ENCODE results near the gene TSPAN18. TPM values are rescaled to one million over a fixed set of nuclear protein-coding genes. Genes with fewer than 3 reads are reported as not detected.

The TSPAN18 gene
- polyA plus RNA-seq, 1 of the 3 experiments (the other 2 are of a cell fraction) = 0.72 TPM

DNA sequence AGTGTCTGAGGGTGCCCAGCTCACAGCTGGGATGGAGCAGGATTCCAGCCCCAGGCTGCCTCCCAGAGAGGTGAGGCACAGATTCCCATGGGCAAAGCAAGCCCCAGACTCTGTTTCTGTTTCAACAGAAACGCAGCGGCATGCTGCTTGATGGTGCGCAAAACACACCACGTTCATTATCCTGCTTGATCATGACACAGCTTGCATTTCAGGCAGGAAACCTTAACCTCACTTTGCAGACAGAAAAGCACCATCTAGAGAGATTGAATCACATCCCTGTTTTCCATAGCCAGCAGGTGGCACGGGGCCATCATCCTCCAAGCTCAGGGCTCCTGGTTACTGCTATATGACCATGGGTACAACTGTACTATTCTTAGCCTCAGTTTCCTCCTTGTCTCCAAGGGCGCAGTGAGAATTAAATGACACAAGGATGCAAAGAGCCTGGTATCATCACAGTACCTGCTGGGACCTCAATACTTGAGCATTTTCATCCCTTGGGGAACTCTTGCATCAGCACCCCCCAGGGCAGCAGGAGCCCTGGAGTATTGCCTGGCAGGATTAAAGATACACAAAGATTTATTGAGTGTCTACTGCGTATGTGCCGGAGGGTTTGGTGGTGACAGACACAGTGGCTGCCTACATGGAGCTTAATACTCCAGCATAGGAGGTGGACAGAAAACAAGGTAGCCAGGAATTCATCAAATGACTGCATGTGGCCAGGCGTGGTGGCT, 113.9 kb downstream of the TSPAN18 start:
- DNase-seq = peak; percentile 49
- ChIA-PET POLR2A (interaction anchor here (1.0 to 1.6 kb wide), 3 partner anchors 17 to 138 kb away, joined by 3 to 7 read pairs (median 4); no protein-coding TSS in a partner anchor), CTCF (interaction anchor here (0.7 to 2.3 kb wide), 13 partner anchors 8 to 111 kb away, joined by 3 to 14 read pairs (median 4); no protein-coding TSS in a partner anchor)
- no peak overlapping the region for H3K9ac ChIP-seq
- H3K9me3 ChIP-seq = no peaks in the 10 kb centered on the region
- no peaks in the 10 kb centered on the region for H4K20me1 ChIP-seq (ENCODE audit: insufficient read depth)
- no peaks in the 10 kb centered on the region for H3K36me3 ChIP-seq (replicated peaks in 1 of 2; ENCODE audit: control insufficient read depth in 1 of 2, insufficient read depth in 2 of 2, low read length in 1 of 2)
- no peak overlapping the region for H3K4me3 ChIP-seq (ENCODE audit: low read depth in 2 of 2, low read length in 1 of 2)
- H3K79me2 ChIP-seq (ENCODE audit: insufficient read depth) = no peaks in the 10 kb centered on the region
- H3F3A ChIP-seq (replicated peaks; ENCODE audit: insufficient read depth) = no peaks in the 10 kb centered on the region
- H2AFZ ChIP-seq (ENCODE audit: low read depth) = no peak overlapping the region
- peaks cover 14 to 29% of the 10 kb centered on the region in 2 experiments; a peak in 3 of 4 replicates for H3K4me1 ChIP-seq (ENCODE audit: control insufficient read depth in 1 of 2, insufficient read depth in 2 of 2, low read depth in 1 of 2, low read length in 1 of 2)
- H3K27me3 ChIP-seq (ENCODE audit: insufficient read depth) = no peaks in the 10 kb centered on the region
- no peak overlapping the region for H3K4me2 ChIP-seq
- H3K27ac ChIP-seq (ENCODE audit: low read depth in 2 of 2, low read length in 1 of 2) = peak overlapping the region in 1 of 2 experiments; percentile 97; a peak in 2 of 4 replicates
- WGBS (ENCODE audit: low lambda C conversion rate) = 74% methylated on average over 9 of the region's 9 CpGs
- no peaks in the 10 kb centered on the region for H3K9me2 ChIP-seq
- TF ChIP-seq, protein P1, sequence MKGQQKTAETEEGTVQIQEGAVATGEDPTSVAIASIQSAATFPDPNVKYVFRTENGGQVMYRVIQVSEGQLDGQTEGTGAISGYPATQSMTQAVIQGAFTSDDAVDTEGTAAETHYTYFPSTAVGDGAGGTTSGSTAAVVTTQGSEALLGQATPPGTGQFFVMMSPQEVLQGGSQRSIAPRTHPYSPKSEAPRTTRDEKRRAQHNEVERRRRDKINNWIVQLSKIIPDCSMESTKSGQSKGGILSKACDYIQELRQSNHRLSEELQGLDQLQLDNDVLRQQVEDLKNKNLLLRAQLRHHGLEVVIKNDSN (IDR thresholded peaks at IDR 0.05; ENCODE audit: borderline replicate concordance, low read depth) = no peak
- TF ChIP-seq SIN3A (IDR thresholded peaks at IDR 0.05; ENCODE audit: borderline replicate concordance, low read depth, low read length) (no peak), RCOR1 (IDR thresholded peaks at IDR 0.05; ENCODE audit: low read length) (peak; percentile 49; the same call in 1 of the 2 replicates), FOXM1 (IDR thresholded peaks at IDR 0.05; ENCODE audit: low read depth) (no peak), RXRA (IDR thresholded peaks at IDR 0.05; ENCODE audit: borderline replicate concordance, low read depth) (no peak), EP300 (IDR thresholded peaks at IDR 0.05; ENCODE audit: borderline replicate concordance in 1 of 2, low read depth in 1 of 2, low read length in 1 of 2) (peak in 1 of 2 experiments; percentile 58; a peak in 1 of 4 replicates), GATA2 (CRISPR knock-in tag; IDR thresholded peaks at IDR 0.05) (peak; percentile 77), TCF12 (IDR thresholded peaks at IDR 0.05) (no peak), NFIC (IDR thresholded peaks at IDR 0.05; ENCODE audit: borderline replicate concordance) (no peak), NRF1 (IDR thresholded peaks at IDR 0.05; ENCODE audit: low read depth, low read length) (no peak), TEAD4 (IDR thresholded peaks at IDR 0.05; ENCODE audit: borderline replicate concordance, insufficient read depth) (no peak), FOSL2 (IDR thresholded peaks at IDR 0.05; ENCODE audit: borderline replicate concordance, low read depth) (no peak), POLR2AphosphoS5 (IDR thresholded peaks at IDR 0.05; ENCODE audit: low read depth, low read length) (no peak), ELF1 (IDR thresholded peaks at IDR 0.05) (no peak), SMC3 (IDR thresholded peaks at IDR 0.05; ENCODE audit: low read depth, low read length) (peak; percentile 26; the same call in 1 of the 2 replicates)
- TF ChIP-seq, protein P2, sequence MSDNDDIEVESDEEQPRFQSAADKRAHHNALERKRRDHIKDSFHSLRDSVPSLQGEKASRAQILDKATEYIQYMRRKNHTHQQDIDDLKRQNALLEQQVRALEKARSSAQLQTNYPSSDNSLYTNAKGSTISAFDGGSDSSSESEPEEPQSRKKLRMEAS (IDR thresholded peaks at IDR 0.05; ENCODE audit: low read depth) = no peak
- TF ChIP-seq, protein P3, sequence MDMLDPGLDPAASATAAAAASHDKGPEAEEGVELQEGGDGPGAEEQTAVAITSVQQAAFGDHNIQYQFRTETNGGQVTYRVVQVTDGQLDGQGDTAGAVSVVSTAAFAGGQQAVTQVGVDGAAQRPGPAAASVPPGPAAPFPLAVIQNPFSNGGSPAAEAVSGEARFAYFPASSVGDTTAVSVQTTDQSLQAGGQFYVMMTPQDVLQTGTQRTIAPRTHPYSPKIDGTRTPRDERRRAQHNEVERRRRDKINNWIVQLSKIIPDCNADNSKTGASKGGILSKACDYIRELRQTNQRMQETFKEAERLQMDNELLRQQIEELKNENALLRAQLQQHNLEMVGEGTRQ (IDR thresholded peaks at IDR 0.05; ENCODE audit: borderline replicate concordance, low read depth, low read length) = no peak
- TF ChIP-seq, protein P4, sequence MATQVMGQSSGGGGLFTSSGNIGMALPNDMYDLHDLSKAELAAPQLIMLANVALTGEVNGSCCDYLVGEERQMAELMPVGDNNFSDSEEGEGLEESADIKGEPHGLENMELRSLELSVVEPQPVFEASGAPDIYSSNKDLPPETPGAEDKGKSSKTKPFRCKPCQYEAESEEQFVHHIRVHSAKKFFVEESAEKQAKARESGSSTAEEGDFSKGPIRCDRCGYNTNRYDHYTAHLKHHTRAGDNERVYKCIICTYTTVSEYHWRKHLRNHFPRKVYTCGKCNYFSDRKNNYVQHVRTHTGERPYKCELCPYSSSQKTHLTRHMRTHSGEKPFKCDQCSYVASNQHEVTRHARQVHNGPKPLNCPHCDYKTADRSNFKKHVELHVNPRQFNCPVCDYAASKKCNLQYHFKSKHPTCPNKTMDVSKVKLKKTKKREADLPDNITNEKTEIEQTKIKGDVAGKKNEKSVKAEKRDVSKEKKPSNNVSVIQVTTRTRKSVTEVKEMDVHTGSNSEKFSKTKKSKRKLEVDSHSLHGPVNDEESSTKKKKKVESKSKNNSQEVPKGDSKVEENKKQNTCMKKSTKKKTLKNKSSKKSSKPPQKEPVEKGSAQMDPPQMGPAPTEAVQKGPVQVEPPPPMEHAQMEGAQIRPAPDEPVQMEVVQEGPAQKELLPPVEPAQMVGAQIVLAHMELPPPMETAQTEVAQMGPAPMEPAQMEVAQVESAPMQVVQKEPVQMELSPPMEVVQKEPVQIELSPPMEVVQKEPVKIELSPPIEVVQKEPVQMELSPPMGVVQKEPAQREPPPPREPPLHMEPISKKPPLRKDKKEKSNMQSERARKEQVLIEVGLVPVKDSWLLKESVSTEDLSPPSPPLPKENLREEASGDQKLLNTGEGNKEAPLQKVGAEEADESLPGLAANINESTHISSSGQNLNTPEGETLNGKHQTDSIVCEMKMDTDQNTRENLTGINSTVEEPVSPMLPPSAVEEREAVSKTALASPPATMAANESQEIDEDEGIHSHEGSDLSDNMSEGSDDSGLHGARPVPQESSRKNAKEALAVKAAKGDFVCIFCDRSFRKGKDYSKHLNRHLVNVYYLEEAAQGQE (IDR thresholded peaks at IDR 0.05; ENCODE audit: low read depth, low read length) = no peak
- TF ChIP-seq, protein P5, sequence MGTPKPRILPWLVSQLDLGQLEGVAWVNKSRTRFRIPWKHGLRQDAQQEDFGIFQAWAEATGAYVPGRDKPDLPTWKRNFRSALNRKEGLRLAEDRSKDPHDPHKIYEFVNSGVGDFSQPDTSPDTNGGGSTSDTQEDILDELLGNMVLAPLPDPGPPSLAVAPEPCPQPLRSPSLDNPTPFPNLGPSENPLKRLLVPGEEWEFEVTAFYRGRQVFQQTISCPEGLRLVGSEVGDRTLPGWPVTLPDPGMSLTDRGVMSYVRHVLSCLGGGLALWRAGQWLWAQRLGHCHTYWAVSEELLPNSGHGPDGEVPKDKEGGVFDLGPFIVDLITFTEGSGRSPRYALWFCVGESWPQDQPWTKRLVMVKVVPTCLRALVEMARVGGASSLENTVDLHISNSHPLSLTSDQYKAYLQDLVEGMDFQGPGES (IDR thresholded peaks at IDR 0.05; ENCODE audit: low read depth, low read length) = no peak
- TF ChIP-seq, protein P6, sequence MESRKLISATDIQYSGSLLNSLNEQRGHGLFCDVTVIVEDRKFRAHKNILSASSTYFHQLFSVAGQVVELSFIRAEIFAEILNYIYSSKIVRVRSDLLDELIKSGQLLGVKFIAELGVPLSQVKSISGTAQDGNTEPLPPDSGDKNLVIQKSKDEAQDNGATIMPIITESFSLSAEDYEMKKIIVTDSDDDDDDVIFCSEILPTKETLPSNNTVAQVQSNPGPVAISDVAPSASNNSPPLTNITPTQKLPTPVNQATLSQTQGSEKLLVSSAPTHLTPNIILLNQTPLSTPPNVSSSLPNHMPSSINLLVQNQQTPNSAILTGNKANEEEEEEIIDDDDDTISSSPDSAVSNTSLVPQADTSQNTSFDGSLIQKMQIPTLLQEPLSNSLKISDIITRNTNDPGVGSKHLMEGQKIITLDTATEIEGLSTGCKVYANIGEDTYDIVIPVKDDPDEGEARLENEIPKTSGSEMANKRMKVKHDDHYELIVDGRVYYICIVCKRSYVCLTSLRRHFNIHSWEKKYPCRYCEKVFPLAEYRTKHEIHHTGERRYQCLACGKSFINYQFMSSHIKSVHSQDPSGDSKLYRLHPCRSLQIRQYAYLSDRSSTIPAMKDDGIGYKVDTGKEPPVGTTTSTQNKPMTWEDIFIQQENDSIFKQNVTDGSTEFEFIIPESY (IDR thresholded peaks at IDR 0.05; ENCODE audit: borderline replicate concordance, low read depth) = no peak
- TF ChIP-seq, protein P7, sequence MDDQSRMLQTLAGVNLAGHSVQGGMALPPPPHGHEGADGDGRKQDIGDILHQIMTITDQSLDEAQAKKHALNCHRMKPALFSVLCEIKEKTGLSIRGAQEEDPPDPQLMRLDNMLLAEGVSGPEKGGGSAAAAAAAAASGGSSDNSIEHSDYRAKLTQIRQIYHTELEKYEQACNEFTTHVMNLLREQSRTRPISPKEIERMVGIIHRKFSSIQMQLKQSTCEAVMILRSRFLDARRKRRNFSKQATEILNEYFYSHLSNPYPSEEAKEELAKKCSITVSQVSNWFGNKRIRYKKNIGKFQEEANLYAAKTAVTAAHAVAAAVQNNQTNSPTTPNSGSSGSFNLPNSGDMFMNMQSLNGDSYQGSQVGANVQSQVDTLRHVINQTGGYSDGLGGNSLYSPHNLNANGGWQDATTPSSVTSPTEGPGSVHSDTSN (IDR thresholded peaks at IDR 0.05) = no peak
